PC-3 (cell line): ENCODE results near the gene SLC19A1.

Source experiments
- EZH2 ChIP-seq: fragments of 300-600 bp; sonication (generic); IDR thresholded peaks from one replicate; pipeline ENCODE4 v1.6.1; 2017; ENCODE audit warnings: antibody characterized with exemption, mild to moderate bottlenecking, low read length; ENCODE audit not compliant: unreplicated experiment
- TF ChIP-seq, protein P1 (sequence below): fragments of 300-600 bp; sonication (generic); conservative IDR thresholded peaks from 2 replicates; pipeline ENCODE4 v1.5.1; 2017; ENCODE audit warnings: antibody characterized with exemption, low read depth, mild to moderate bottlenecking, low read length

DNA sequence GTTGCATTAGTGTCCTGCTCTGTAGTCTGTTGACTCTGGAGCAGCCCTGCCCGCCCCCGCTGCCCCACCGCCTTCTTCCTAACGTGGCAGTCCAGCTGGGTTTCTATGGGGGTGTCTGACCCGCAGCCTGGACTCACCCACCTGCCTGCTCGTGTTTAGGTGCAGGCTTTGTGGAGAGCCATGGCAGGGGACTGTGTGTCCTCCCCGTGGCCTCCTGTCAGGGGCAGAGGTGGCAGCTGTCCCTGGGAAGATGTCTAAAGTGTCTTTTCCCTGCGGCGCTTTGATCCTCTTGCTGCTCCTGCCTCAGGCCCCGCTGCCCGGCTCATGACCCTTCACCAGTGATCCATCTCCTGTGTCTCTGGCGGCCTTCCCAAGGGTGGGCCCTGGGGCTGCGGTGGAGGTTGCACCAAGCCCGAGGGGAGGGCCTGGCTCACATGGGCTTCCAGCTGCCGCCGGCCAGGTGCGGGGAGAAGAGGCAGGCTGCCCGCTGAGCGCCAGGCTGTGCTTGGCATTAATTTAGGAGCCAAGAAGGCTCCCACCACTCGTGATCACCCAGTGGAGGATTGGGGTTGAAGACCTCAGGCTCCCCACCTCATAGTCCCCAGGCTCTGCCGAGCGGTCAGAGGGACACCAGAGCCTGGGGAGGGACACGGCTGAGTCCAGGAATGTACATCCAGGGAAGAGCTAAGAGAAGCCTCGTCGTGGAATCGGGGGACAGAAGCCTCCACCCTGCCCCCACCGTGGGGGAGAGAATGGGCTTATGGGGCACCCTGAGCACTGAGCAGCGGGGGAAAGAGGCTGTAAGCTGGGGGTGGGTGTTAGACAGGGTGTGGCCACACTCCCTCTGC, 93.2 kb downstream of the SLC19A1 start:
- TF ChIP-seq EZH2, result no peak
- TF ChIP-seq, protein P1, sequence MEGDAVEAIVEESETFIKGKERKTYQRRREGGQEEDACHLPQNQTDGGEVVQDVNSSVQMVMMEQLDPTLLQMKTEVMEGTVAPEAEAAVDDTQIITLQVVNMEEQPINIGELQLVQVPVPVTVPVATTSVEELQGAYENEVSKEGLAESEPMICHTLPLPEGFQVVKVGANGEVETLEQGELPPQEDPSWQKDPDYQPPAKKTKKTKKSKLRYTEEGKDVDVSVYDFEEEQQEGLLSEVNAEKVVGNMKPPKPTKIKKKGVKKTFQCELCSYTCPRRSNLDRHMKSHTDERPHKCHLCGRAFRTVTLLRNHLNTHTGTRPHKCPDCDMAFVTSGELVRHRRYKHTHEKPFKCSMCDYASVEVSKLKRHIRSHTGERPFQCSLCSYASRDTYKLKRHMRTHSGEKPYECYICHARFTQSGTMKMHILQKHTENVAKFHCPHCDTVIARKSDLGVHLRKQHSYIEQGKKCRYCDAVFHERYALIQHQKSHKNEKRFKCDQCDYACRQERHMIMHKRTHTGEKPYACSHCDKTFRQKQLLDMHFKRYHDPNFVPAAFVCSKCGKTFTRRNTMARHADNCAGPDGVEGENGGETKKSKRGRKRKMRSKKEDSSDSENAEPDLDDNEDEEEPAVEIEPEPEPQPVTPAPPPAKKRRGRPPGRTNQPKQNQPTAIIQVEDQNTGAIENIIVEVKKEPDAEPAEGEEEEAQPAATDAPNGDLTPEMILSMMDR, result no peak
